HUES64 (cell line): ENCODE results near the gene TMCC2.
"Not testable (repeated sequence)": the region's sequence is repeated elsewhere in the genome, so short reads cannot be mapped to it uniquely, and the experiment has no call there.

Source experiments
- H3K27ac ChIP-seq: 2 replicates; pipeline ENCODE4 v1.7.0; 2013; ENCODE audit warnings: low read depth, low read length, inconsistent platforms
- H3K27me3 ChIP-seq: 2 replicates; pipeline ENCODE4 v1.6.1; 2013; ENCODE audit warnings: mild to moderate bottlenecking, low read length; ENCODE audit not compliant: insufficient read depth
- H3K36me3 ChIP-seq: 2 replicates; pipeline ENCODE4 v1.6.1; 2013; ENCODE audit warnings: mild to moderate bottlenecking, low read length; ENCODE audit not compliant: insufficient read depth
- H3K4me1 ChIP-seq: 2 replicates; pipeline ENCODE4 v1.6.1; 2013; ENCODE audit warnings: mild to moderate bottlenecking, low read length, moderate library complexity; ENCODE audit not compliant: insufficient read depth
- H3K4me3 ChIP-seq: 2 replicates; pipeline ENCODE4 v1.5.1; 2013; ENCODE audit warnings: mild to moderate bottlenecking, low read length, moderate library complexity
- H3K9ac ChIP-seq: 2 replicates; pipeline ENCODE4 v1.6.1; 2013; ENCODE audit warnings: mild to moderate bottlenecking, low read depth, low read length
- H3K9me3 ChIP-seq: 2 replicates; pipeline ENCODE4 v1.6.1; 2013; ENCODE audit warnings: low read depth, low read length; ENCODE audit not compliant: insufficient read depth
- WGBS: fragments of 150-250, 120-280 bp; methylation state at CpG from one replicate; pipeline ENCODE4 v1.1.7; 2013; ENCODE audit warnings: missing lambda C conversion rate; 5-methylcytosine and 5-hydroxymethylcytosine counted together

Gene TMCC2

GRCh38 chr1:205273551-205273982 is 45.8 kb downstream of the TMCC2 start:
- Histone ChIP-seq H3K4me3 (no peak overlapping the region), H3K27ac (peak overlapping the region; percentile 73; the same call in 1 of the 2 replicates)
- WGBS, result 13% methylated on average over 7 of the region's 7 CpGs

DNA sequence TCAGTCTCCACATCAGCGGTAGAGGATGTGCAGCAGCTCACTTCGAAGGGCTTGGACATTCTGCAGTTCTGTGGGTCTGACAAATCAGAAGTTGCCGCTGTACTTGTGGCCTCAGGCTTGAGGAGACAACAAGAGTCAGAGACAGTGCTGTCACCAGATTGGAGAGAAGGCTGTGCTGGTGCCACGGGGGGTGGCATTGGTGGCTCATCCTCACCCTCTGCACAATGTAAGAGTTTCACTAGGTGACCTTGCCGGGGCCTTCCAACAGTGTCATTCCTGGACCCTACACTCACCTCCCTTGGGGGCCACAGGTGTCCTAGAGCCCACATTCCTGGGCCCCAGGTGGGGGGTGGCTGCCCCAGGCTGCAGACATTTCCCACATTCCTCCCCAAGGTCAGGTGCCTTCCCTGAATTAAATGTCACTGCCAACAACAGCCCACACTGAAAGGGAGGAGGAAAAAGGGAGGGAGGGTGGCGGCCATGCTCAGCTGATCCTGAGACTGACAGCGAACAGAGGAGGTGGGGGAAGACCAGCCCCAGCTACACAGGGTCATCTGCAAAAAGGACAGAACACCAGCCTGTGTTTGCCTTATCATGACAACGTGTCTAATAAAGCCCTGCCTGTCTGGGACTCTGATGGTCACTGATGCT is 46.4 kb downstream of the TMCC2 start:
- Histone ChIP-seq H3K9ac (no peak overlapping the region), H3K27me3 (no peaks in the 10 kb centered on the region), H3K36me3 (peaks cover 14% of the 10 kb centered on the region; the same call in 1 of the 2 replicates), H3K9me3 (no peaks in the 10 kb centered on the region), H3K4me1 (peaks cover 11% of the 10 kb centered on the region; the same call in 1 of the 2 replicates), H3K27ac (peak overlapping the region; percentile 73; the same call in 1 of the 2 replicates), H3K4me3 (no peak overlapping the region)
- 79% methylated on average over 8 of the region's 8 CpGs for WGBS

More at GRCh38 chr1:205273551-205273982, 45.8 kb downstream of the TMCC2 start:
- Histone ChIP-seq H3K9ac (no peak overlapping the region), H3K36me3 (peaks cover 14% of the 10 kb centered on the region; the same call in 1 of the 2 replicates), H3K4me1 (peaks cover 11% of the 10 kb centered on the region; the same call in 1 of the 2 replicates), H3K9me3 (no peaks in the 10 kb centered on the region), H3K27me3 (no peaks in the 10 kb centered on the region)

DNA sequence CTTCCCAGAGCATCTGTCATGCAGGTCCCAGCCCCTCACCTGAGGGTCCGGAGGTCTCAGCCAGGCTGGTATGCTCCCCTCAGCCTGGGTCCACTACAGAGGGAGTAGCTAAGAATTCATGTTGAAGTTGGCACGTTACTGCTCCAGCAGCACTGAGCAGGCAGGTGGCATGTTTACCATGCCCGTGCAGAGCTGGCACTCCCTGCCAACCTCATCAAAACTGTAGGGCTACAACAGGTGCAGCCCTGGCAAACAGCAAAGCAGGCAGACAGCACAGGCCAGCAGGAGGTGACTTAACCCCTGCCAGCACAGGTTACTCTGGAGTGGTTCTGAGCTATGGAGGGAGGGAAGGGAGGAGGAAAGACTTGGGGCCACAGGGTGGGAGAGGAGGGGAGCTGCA is 47.4 kb downstream of the TMCC2 start:
- Histone ChIP-seq H3K9me3 (no peaks in the 10 kb centered on the region), H3K36me3 (peaks cover 11% of the 10 kb centered on the region; the same call in 1 of the 2 replicates), H3K4me3 (no peak overlapping the region), H3K9ac (no peak overlapping the region), H3K27ac (no peak overlapping the region), H3K27me3 (no peaks in the 10 kb centered on the region), H3K4me1 (peaks cover 11% of the 10 kb centered on the region; the same call in 1 of the 2 replicates)
- 90% methylated on average over 3 of the region's 3 CpGs for WGBS

GRCh38 chr1:205275916-205276688 is 48.4 kb downstream of the TMCC2 start:
- Histone ChIP-seq H3K27ac (no peak overlapping the region), H3K27me3 (no peaks in the 10 kb centered on the region), H3K36me3 (peaks cover 11% of the 10 kb centered on the region; the same call in 1 of the 2 replicates), H3K9me3 (no peaks in the 10 kb centered on the region), H3K4me1 (peaks cover 11% of the 10 kb centered on the region; the same call in 1 of the 2 replicates), H3K9ac (no peak overlapping the region), H3K4me3 (no peak overlapping the region)
- 93% methylated on average over 9 of the region's 9 CpGs for WGBS

- peaks cover 11% of the 10 kb centered on the region; the same call in 1 of the 2 replicates for H3K4me1 ChIP-seq
- H3K9me3 ChIP-seq, result no peaks in the 10 kb centered on the region
- peaks cover 7% of the 10 kb centered on the region; the same call in 1 of the 2 replicates for H3K36me3 ChIP-seq
- no peak overlapping the region for H3K4me3 ChIP-seq
- WGBS, result 96% methylated on average over 8 of the region's 8 CpGs
- no peaks in the 10 kb centered on the region for H3K27me3 ChIP-seq
- no peak overlapping the region for H3K27ac ChIP-seq
- no peak overlapping the region for H3K9ac ChIP-seq
Measured at GRCh38 chr1:205276689-205277065, 48.9 kb downstream of the TMCC2 start.

DNA sequence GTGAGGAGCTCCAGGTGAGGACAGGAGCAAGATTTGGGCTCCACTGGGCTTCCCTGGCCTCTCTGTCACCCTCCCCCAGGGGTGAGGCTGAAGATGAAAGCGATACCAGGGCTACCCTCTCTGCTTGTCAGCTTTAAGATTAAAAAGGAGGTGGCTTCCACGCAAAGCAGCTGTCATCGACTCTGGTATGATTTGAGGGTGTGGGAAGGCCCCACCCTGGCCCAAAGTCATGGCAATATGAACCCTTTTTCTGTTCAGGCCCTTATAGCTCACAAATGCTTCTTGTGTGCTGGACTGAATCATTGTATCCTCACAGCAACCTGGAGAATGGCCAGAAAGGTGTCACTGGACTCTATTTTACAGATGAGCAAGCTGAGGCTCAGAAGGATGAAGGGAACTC is 52.2 kb downstream of the TMCC2 start:
- 91% methylated on average over 3 of the region's 3 CpGs for WGBS
- H3K27me3 ChIP-seq, result no peaks in the 10 kb centered on the region
- no peaks in the 10 kb centered on the region for H3K9me3 ChIP-seq
- no peak overlapping the region for H3K9ac ChIP-seq
- H3K27ac ChIP-seq, result no peak overlapping the region
- H3K36me3 ChIP-seq, result no peaks in the 10 kb centered on the region
- H3K4me1 ChIP-seq, result peaks cover 15% of the 10 kb centered on the region; the same call in 1 of the 2 replicates
- H3K4me3 ChIP-seq, result no peak overlapping the region

- not testable (repeated sequence) for H3K4me3 ChIP-seq, H3K27me3 ChIP-seq, H3K9ac ChIP-seq, H3K27ac ChIP-seq, H3K36me3 ChIP-seq, H3K9me3 ChIP-seq
- peaks cover 23% of the 10 kb centered on the region for H3K4me1 ChIP-seq
- WGBS, result 94% methylated on average over 8 of the region's 10 CpGs
Measured at GRCh38 chr1:205280666-205281395, 53.1 kb downstream of the TMCC2 start.

DNA sequence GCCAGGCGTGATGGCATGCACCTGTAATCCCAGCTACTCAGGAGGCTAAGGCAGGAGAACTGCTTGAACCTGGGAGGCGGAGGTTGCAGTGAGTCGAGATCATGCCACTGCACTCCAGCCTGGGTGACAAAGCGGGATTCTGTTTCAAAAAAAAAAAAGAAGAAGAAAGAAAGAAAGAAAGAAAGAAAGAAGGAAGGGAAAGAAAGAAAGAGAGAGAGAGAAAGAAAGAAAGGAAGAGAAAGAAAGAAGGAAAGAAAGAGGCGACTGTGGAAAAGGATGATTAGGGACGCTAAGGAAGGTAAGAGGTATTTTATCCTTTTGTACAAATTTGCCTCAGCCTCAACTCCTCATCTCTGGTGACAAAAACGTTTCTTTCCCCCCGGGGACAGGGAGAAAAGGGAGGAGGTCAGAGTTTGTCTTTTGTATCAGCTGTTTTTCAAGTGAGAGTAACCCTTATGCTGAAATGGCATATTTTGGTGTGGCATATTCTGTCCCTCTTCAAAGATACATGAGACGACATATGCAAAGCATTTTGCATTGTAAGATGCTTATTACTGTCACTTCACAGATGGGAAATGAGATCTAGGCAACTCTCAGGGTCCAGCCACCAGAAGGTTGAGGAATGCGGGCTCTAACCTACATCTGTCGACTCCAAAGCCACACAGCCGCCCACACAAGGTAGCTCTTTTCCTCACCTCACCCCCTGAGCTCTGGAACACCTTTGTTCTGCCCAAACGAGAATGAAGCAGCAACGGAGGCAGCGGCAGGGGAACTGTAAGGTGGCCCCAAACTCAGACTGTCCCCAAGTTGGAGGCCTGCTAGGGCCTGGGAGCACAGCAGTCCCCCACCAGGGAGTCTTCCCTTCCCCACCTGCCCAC is 55.8 kb downstream of the TMCC2 start:
- WGBS, result 74% methylated on average over 15 of the region's 15 CpGs
- H3K27ac ChIP-seq, result peak overlapping the region; percentile 87
- no peaks in the 10 kb centered on the region for H3K27me3 ChIP-seq

GRCh38 chr1:205284420-205285144 is 56.8 kb downstream of the TMCC2 start:
- Histone ChIP-seq H3K27me3 (no peaks in the 10 kb centered on the region), H3K9ac (peak overlapping the region; percentile 34; the same call in 1 of the 2 replicates), H3K36me3 (no peaks in the 10 kb centered on the region), H3K4me3 (no peak overlapping the region), H3K9me3 (no peaks in the 10 kb centered on the region), H3K27ac (peak overlapping the region; percentile 87), H3K4me1 (peaks cover 43% of the 10 kb centered on the region)
- WGBS, result 52% methylated on average over 6 of the region's 7 CpGs

More for the DNA sequence above, 55.8 kb downstream of the TMCC2 start:
- no peaks in the 10 kb centered on the region for H3K9me3 ChIP-seq
- peaks cover 43% of the 10 kb centered on the region for H3K4me1 ChIP-seq
- H3K9ac ChIP-seq, result peak overlapping the region; percentile 34; the same call in 1 of the 2 replicates
- H3K4me3 ChIP-seq, result no peak overlapping the region
- H3K36me3 ChIP-seq, result no peaks in the 10 kb centered on the region
